Breast epithelium (tissue), 3 donors: Measurements from ENCODE around the gene KRTCAP2.

Experiments
- POLR2A ChIP-seq: fragments of 450-650 bp; IDR thresholded peaks from one replicate; pipeline ENCODE4 v1.6.1; 2016; ENCODE audit warnings: antibody characterized with exemption, mild to moderate bottlenecking, moderate library complexity
- TF ChIP-seq, protein P1 (sequence below), 3 donors: fragments of 450-650 bp; IDR thresholded peaks; one replicate each; pipeline ENCODE4 v1.5.1; 2016 to 2017; ENCODE audit warnings: antibody characterized with exemption in 3 of 3, mild to moderate bottlenecking in 3 of 3, moderate library complexity in 3 of 3

DNA sequence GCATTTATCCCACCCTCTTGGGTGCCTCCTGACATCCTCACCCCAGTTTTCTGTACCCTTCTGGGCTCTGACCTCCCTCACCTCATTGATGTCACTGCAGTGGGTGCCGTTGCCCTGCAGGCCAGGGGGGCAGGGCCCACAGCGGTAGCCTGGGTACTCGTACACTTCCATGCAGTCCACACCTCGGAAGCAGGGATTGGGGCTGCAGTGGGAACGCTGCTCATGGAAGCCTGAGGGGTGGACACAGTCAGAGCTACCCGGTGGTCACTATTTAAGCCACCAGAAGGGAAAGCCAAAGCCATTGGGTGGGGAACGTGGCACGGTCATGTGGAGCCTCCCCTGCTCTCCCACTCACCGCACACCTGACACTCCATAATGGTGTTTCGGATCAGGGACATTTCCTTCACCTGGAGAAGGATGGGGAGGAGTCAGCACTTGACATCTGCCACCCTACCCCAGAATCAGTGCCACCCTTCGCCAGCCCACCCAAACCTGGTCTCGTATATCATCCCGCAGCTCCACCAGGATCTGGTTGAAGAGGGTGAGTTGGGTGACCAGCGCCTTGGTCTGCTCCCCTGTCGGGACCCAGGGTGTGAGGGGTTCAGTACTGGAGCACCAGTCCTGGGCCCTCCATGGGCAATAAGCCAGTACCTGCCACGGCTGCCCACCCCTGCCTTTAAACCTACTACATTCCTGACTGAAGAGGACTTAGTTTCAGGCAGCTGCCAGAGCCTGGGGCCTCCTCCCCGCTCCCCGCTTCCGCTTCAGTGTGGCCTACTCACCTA lies 29.8 kb upstream of the KRTCAP2 start:
- TF ChIP-seq POLR2A = no peak
- TF ChIP-seq, protein P1, sequence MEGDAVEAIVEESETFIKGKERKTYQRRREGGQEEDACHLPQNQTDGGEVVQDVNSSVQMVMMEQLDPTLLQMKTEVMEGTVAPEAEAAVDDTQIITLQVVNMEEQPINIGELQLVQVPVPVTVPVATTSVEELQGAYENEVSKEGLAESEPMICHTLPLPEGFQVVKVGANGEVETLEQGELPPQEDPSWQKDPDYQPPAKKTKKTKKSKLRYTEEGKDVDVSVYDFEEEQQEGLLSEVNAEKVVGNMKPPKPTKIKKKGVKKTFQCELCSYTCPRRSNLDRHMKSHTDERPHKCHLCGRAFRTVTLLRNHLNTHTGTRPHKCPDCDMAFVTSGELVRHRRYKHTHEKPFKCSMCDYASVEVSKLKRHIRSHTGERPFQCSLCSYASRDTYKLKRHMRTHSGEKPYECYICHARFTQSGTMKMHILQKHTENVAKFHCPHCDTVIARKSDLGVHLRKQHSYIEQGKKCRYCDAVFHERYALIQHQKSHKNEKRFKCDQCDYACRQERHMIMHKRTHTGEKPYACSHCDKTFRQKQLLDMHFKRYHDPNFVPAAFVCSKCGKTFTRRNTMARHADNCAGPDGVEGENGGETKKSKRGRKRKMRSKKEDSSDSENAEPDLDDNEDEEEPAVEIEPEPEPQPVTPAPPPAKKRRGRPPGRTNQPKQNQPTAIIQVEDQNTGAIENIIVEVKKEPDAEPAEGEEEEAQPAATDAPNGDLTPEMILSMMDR (IDR thresholded peaks at IDR 0.05) = no peak
